Suprapubic skin (tissue), 4 donors: ENCODE measurements around the gene MIPEP.

ENCODE experiments used
- EP300 ChIP-seq: sonication (generic); formaldehyde crosslinking; IDR thresholded peaks from one replicate; pipeline ENCODE4 v1.6.1; 2017; ENCODE audit warnings: antibody characterized with exemption
- POLR2A ChIP-seq, 2 donors: fragments of 450-650 bp; IDR thresholded peaks; one replicate each; pipeline ENCODE4 v1.6.1; 2017; ENCODE audit warnings: antibody characterized with exemption in 2 of 2, mild to moderate bottlenecking in 2 of 2, moderate library complexity in 2 of 2
- POLR2AphosphoS5 ChIP-seq, 3 donors: sonication (generic); formaldehyde crosslinking; IDR thresholded peaks; one replicate each; pipeline ENCODE4 v1.6.1; 2017; ENCODE audit warnings: antibody characterized with exemption in 3 of 3
- TF ChIP-seq, protein P1 (sequence below), 2 donors: fragments of 200-600 bp in 1 of 2; fragments of 450-650 bp in 1 of 2; sonication (generic) in 1 of 2; IDR thresholded peaks; one replicate each; pipeline ENCODE4 v1.5.1; 2016 to 2019; ENCODE audit warnings: antibody characterized with exemption in 2 of 2, mild to moderate bottlenecking in 1 of 2, moderate library complexity in 1 of 2

DNA sequence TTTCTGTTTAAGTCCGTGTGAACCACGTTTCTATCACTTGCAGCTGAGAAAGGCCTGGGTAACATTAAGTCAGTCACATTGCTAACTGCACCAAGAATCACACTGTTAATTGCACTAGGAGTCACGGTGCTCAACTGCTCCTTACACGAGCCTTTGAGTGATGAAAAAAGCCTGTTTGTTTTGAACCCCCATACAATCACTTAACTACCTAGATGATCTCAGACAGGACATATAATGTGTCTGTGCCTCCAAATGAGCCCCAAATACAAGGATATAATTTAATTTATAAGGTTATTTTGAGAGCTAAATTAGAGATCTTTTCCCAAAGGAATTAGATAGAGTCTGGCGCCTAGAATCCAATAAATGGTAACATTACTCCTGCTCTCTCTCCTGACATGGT is 84.1 kb downstream of the MIPEP start:
- TF ChIP-seq, protein P1, sequence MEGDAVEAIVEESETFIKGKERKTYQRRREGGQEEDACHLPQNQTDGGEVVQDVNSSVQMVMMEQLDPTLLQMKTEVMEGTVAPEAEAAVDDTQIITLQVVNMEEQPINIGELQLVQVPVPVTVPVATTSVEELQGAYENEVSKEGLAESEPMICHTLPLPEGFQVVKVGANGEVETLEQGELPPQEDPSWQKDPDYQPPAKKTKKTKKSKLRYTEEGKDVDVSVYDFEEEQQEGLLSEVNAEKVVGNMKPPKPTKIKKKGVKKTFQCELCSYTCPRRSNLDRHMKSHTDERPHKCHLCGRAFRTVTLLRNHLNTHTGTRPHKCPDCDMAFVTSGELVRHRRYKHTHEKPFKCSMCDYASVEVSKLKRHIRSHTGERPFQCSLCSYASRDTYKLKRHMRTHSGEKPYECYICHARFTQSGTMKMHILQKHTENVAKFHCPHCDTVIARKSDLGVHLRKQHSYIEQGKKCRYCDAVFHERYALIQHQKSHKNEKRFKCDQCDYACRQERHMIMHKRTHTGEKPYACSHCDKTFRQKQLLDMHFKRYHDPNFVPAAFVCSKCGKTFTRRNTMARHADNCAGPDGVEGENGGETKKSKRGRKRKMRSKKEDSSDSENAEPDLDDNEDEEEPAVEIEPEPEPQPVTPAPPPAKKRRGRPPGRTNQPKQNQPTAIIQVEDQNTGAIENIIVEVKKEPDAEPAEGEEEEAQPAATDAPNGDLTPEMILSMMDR (IDR thresholded peaks at IDR 0.05), result no peak
- no peak for TF ChIP-seq POLR2AphosphoS5 (IDR thresholded peaks at IDR 0.05)
- TF ChIP-seq POLR2A (IDR thresholded peaks at IDR 0.05), result no peak
- TF ChIP-seq EP300, result no peak
